Astrocyte of the spinal cord (primary cell): ENCODE results near the gene NRXN3.

Experiments
- DNase-seq: peaks from one replicate; pipeline ENCODE4 v3.0.0; 2011; ENCODE audit warnings: low read depth, low spot score
- H3K4me3 ChIP-seq: 2 replicates; pipeline ENCODE4 v1.5.1; 2011; ENCODE audit warnings: low read depth, mild to moderate bottlenecking, low read length, moderate library complexity
- CTCF ChIP-seq: IDR thresholded peaks from 2 replicates; pipeline ENCODE4 v1.5.1; 2012; ENCODE audit warnings: low read depth, mild to moderate bottlenecking, low read length, inconsistent platforms
- in situ Hi-C: cut with HindIII; loops from 2 replicates; pipeline ENCODE4 v1.10.0; 2017; ENCODE audit warnings: low sequenced_read_pairs

NRXN3 gene

GRCh38 chr14:78498062-78498595 is 328.0 kb downstream of the NRXN3 start:
- no peak for TF ChIP-seq CTCF
- no peak overlapping the region for H3K4me3 ChIP-seq
- DNase-seq: no peak
- in situ Hi-C loops: no loop called here

GRCh38 chr14:78501909-78502308 is 331.7 kb downstream of the NRXN3 start:
- TF ChIP-seq CTCF: no peak
- DNase-seq: no peak
- in situ Hi-C loops: no loop called here
- H3K4me3 ChIP-seq: no peak overlapping the region

GRCh38 chr14:78508023-78508422 is 337.9 kb downstream of the NRXN3 start:
- DNase-seq: no peak
- in situ Hi-C loops: no loop called here
- H3K4me3 ChIP-seq: no peak overlapping the region
- TF ChIP-seq CTCF: no peak

- H3K4me3 ChIP-seq: no peak overlapping the region
- in situ Hi-C loops: no loop called here
- no peak for TF ChIP-seq CTCF
- no peak for DNase-seq
Observed at GRCh38 chr14:78509516-78509915, 339.3 kb downstream of the NRXN3 start.

- no peak overlapping the region for H3K4me3 ChIP-seq
- TF ChIP-seq CTCF: no peak
- in situ Hi-C loops: no loop called here
- DNase-seq: no peak
Observed at GRCh38 chr14:78512021-78512420, 341.8 kb downstream of the NRXN3 start.

- no peak overlapping the region for H3K4me3 ChIP-seq
- peak; percentile 8 for DNase-seq
- TF ChIP-seq CTCF: no peak
- in situ Hi-C loops: no loop called here
Observed at GRCh38 chr14:78519863-78520262, 349.7 kb downstream of the NRXN3 start.

GRCh38 chr14:78524196-78524595 is 354.0 kb downstream of the NRXN3 start:
- H3K4me3 ChIP-seq: no peak overlapping the region
- DNase-seq: no peak
- in situ Hi-C loops: no loop called here
- no peak for TF ChIP-seq CTCF
